Upper lobe of left lung (tissue), 6 donors: Measurements from ENCODE around the gene MAGI2. TPM values are rescaled to one million over a fixed set of nuclear protein-coding genes. Genes with fewer than 3 reads are reported as not detected.
A peak's percentile ranks its signal among the peaks of the same experiment; 100 is the strongest.

Source experiments
- ATAC-seq, 2 donors: fragments of 200-7000 bp; cut with Tn5 transposase; one replicate each; pipeline ENCODE4 v1.9.1; 2022; ENCODE audit warnings: mild to moderate bottlenecking in 2 of 2, moderate library complexity in 2 of 2; ENCODE audit not compliant: low FRiP score in 2 of 2
- DNase-seq, 2 donors: peaks; one replicate each; pipeline ENCODE4 v3.0.0-alpha.2; 2019 to 2020
- H3K27ac ChIP-seq, 4 donors: fragments of 200-600 bp; sonication (generic); one replicate each; pipeline ENCODE4 v1.5.1; 2016 to 2019
- H3K27me3 ChIP-seq, 4 donors: fragments of 200-600 bp; sonication (generic); one replicate each; pipeline ENCODE4 v1.5.1; 2017 to 2019
- H3K36me3 ChIP-seq, 4 donors: fragments of 200-600 bp; sonication (generic); one replicate each; pipeline ENCODE4 v1.5.1; 2016 to 2019
- H3K4me1 ChIP-seq, 4 donors: fragments of 200-600 bp; sonication (generic); one replicate each; pipeline ENCODE4 v1.5.1; 2018 to 2019
- H3K4me3 ChIP-seq, 4 donors: fragments of 200-600 bp; sonication (generic); one replicate each; pipeline ENCODE4 v1.5.1; 2017 to 2019; ENCODE audit warnings: mild to moderate bottlenecking in 2 of 4, moderate library complexity in 1 of 4
- H3K9me3 ChIP-seq, 4 donors: fragments of 200-600 bp; sonication (generic); one replicate each; pipeline ENCODE4 v1.5.1; 2018 to 2019
- CTCF ChIP-seq, 6 experiments: fragments of 450-650 bp in 4 of 6; fragments of 200-600 bp in 2 of 6; sonication (generic) in 2 of 6; IDR thresholded peaks; one replicate each; pipeline ENCODE4 v1.5.1; 2016 to 2019; ENCODE audit warnings: antibody characterized with exemption in 6 of 6
- EP300 ChIP-seq, 4 donors: sonication (generic); formaldehyde crosslinking; IDR thresholded peaks; one replicate each; pipeline ENCODE4 v1.5.1; 2017; ENCODE audit warnings: antibody characterized with exemption in 4 of 4, control low read depth in 2 of 4
- POLR2A ChIP-seq, 4 donors: fragments of 450-650 bp; IDR thresholded peaks; one replicate each; pipeline ENCODE4 v1.5.1; 2016 to 2017; ENCODE audit warnings: antibody characterized with exemption in 4 of 4, mild to moderate bottlenecking in 2 of 4
- POLR2AphosphoS5 ChIP-seq, 2 donors: sonication (generic); formaldehyde crosslinking; IDR thresholded peaks; one replicate each; pipeline ENCODE4 v1.5.1; 2017; ENCODE audit warnings: antibody characterized with exemption in 2 of 2
- WGBS, 2 donors: methylation state at CpG; one replicate each; pipeline ENCODE4 v1.1.5; 2017 to 2018; 5-methylcytosine and 5-hydroxymethylcytosine counted together
- total RNA-seq, 6 donors: library from RNA; depleted of rRNA in 4 of 6; stranded (reverse); fragments of >200 nt in 4 of 6; gene quantifications; one replicate each; pipeline versions ENCODE4 v1.1.0 to v1.2.1, GENCODE V29; 2016 to 2021
- donor health status: DM: no; HTN: no; CAD: no; lungs with moderate emphysema.
- donor health status: DM: no; HTN: yes; CAD: no; lungs with severe emphysema.

Gene MAGI2
- total RNA-seq, 6 donors from 2014 or later: 7.9 to 84.9 (median 11.8) TPM

- no peaks in the 10 kb centered on the region for H3K9me3 ChIP-seq
- no peak overlapping the region for H3K27ac ChIP-seq
- no peak for ATAC-seq
- TF ChIP-seq EP300 (IDR thresholded peaks at IDR 0.05) (no peak), CTCF (IDR thresholded peaks at IDR 0.05) (no peak), POLR2AphosphoS5 (IDR thresholded peaks at IDR 0.05) (no peak), POLR2A (IDR thresholded peaks at IDR 0.05) (no peak)
- 41 to 42% methylated on average over 1 of the region's 1 CpG for WGBS, 2 donors
- no peaks in the 10 kb centered on the region for H3K36me3 ChIP-seq
- DNase-seq: no peak
- H3K27me3 ChIP-seq: no peaks in the 10 kb centered on the region
- no peaks in the 10 kb centered on the region for H3K4me1 ChIP-seq
- H3K4me3 ChIP-seq: no peak overlapping the region
Measured at GRCh38 chr7:79182283-79182682, 271.2 kb downstream of the MAGI2 start.

- Histone ChIP-seq H3K36me3 (no peaks in the 10 kb centered on the region), H3K4me1 (no peaks in the 10 kb centered on the region), H3K4me3 (no peak overlapping the region), H3K27me3 (no peaks in the 10 kb centered on the region), H3K27ac (no peak overlapping the region), H3K9me3 (no peaks in the 10 kb centered on the region)
- no peak for DNase-seq
- 49 to 50% methylated on average over 2 of the region's 2 CpGs for WGBS, 2 donors
- no peak for TF ChIP-seq POLR2AphosphoS5 (IDR thresholded peaks at IDR 0.05)
- TF ChIP-seq POLR2A (IDR thresholded peaks at IDR 0.05): no peak
- no peak for TF ChIP-seq CTCF (IDR thresholded peaks at IDR 0.05)
- TF ChIP-seq EP300 (IDR thresholded peaks at IDR 0.05): no peak
- ATAC-seq: no peak
Measured at GRCh38 chr7:79180533-79180932, 272.9 kb downstream of the MAGI2 start.

GRCh38 chr7:79176859-79177477 is 276.5 kb downstream of the MAGI2 start:
- H3K27ac ChIP-seq: no peak overlapping the region
- TF ChIP-seq CTCF (IDR thresholded peaks at IDR 0.05) (peak in 2 of 6 experiments; percentile 37 to 40), POLR2AphosphoS5 (IDR thresholded peaks at IDR 0.05) (no peak)
- no peaks in the 10 kb centered on the region for H3K9me3 ChIP-seq
- no peak overlapping the region for H3K4me3 ChIP-seq
- ATAC-seq: peak in 1 of 2 donors; percentile 71
- H3K4me1 ChIP-seq: no peaks in the 10 kb centered on the region
- WGBS, 2 donors: 12 to 14% methylated on average over 8 of the region's 8 CpGs
- H3K36me3 ChIP-seq: no peaks in the 10 kb centered on the region
- no peaks in the 10 kb centered on the region for H3K27me3 ChIP-seq
- DNase-seq: no peak

- DNase-seq: no peak
- WGBS, 2 donors: 92 to 93% methylated on average over 3 of the region's 3 CpGs
- H3K27ac ChIP-seq: no peak overlapping the region
- no peak for TF ChIP-seq EP300 (IDR thresholded peaks at IDR 0.05)
- TF ChIP-seq POLR2AphosphoS5 (IDR thresholded peaks at IDR 0.05): no peak
- no peak for TF ChIP-seq CTCF (IDR thresholded peaks at IDR 0.05)
- TF ChIP-seq POLR2A (IDR thresholded peaks at IDR 0.05): no peak
- H3K4me3 ChIP-seq: no peak overlapping the region
- H3K4me1 ChIP-seq: no peaks in the 10 kb centered on the region
- H3K27me3 ChIP-seq: no peaks in the 10 kb centered on the region
- no peak for ATAC-seq
- no peaks in the 10 kb centered on the region for H3K36me3 ChIP-seq
- H3K9me3 ChIP-seq: no peaks in the 10 kb centered on the region
Measured at GRCh38 chr7:79175374-79175773, 278.1 kb downstream of the MAGI2 start.

GRCh38 chr7:79165225-79165624 is 288.2 kb downstream of the MAGI2 start:
- ATAC-seq: no peak
- no peaks in the 10 kb centered on the region for H3K4me1 ChIP-seq
- 81 to 92% methylated on average over 1 of the region's 1 CpG for WGBS, 2 donors
- H3K27ac ChIP-seq: no peak overlapping the region
- no peaks in the 10 kb centered on the region for H3K27me3 ChIP-seq
- DNase-seq: no peak
- TF ChIP-seq EP300 (IDR thresholded peaks at IDR 0.05) (no peak), CTCF (IDR thresholded peaks at IDR 0.05) (no peak), POLR2A (IDR thresholded peaks at IDR 0.05) (no peak), POLR2AphosphoS5 (IDR thresholded peaks at IDR 0.05) (no peak)
- H3K36me3 ChIP-seq: no peaks in the 10 kb centered on the region
- no peaks in the 10 kb centered on the region for H3K9me3 ChIP-seq
- no peak overlapping the region for H3K4me3 ChIP-seq
